Stomach (tissue), 4 donors: ENCODE data around the gene FHOD3.
"Not testable (repeated sequence)": the region's sequence is repeated elsewhere in the genome, so short reads cannot be mapped to it uniquely, and the experiment has no call there.

Experiments
- EP300 ChIP-seq: sonication (generic); formaldehyde crosslinking; IDR thresholded peaks from one replicate; pipeline ENCODE4 v1.6.1; 2017; ENCODE audit warnings: antibody characterized with exemption
- TF ChIP-seq, protein P1 (sequence below), 7 experiments: fragments of 450-650 bp in 4 of 7; fragments of 200-600 bp in 3 of 7; sonication (generic) in 3 of 7; IDR thresholded peaks; one replicate each; pipeline ENCODE4 v1.5.1; 2016 to 2019; ENCODE audit warnings: antibody characterized with exemption in 7 of 7, control low read depth in 2 of 7, mild to moderate bottlenecking in 1 of 7

DNA sequence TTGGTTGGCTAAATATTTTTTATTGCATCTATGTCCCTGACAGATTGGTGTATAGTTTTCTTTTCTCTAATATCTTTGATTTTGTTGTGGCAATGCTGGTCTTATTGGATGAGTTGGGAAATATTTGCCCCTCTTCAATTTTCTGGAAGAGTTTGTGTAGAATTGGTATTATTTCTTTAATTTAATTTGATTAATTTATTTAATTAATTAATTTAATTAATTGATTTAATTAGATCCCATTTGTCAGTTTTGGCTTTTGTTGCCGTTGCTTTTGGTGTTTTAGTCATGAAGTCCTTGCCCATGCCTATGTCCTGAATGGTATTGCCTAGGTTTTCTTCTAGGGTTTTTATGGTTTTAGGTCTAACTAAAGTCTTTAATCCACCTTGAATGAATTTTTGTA lies 253.8 kb downstream of the FHOD3 start:
- TF ChIP-seq, protein P1, sequence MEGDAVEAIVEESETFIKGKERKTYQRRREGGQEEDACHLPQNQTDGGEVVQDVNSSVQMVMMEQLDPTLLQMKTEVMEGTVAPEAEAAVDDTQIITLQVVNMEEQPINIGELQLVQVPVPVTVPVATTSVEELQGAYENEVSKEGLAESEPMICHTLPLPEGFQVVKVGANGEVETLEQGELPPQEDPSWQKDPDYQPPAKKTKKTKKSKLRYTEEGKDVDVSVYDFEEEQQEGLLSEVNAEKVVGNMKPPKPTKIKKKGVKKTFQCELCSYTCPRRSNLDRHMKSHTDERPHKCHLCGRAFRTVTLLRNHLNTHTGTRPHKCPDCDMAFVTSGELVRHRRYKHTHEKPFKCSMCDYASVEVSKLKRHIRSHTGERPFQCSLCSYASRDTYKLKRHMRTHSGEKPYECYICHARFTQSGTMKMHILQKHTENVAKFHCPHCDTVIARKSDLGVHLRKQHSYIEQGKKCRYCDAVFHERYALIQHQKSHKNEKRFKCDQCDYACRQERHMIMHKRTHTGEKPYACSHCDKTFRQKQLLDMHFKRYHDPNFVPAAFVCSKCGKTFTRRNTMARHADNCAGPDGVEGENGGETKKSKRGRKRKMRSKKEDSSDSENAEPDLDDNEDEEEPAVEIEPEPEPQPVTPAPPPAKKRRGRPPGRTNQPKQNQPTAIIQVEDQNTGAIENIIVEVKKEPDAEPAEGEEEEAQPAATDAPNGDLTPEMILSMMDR (IDR thresholded peaks at IDR 0.05), result not testable (repeated sequence)
- not testable (repeated sequence) for TF ChIP-seq EP300
